ENCODE results near the gene STAG1.

The STAG1 gene

DNA sequence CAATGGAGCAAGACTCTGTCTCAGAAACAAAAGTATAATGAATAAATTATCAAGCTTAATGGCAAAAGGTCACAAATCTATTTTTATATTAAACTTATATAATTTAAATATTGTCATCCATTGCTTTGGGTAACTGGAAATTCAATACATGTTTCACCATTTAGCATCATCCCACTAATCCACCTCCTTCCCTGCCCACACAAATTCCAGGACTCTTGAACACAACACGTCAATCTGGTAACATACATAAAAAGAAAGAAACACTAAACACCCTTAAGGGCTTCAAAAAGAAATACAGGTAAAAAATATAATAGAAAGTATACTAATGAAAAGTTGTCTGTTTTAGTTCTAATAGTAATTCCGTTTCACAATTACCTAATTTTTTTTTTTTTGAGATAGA, 149.4 kb downstream of the STAG1 start:
- no peak for DNase-seq (ENCODE audit: low read depth)
- H3K4me3 ChIP-seq (ENCODE audit: low read length) = no peak overlapping the region
- TF ChIP-seq, protein P1, sequence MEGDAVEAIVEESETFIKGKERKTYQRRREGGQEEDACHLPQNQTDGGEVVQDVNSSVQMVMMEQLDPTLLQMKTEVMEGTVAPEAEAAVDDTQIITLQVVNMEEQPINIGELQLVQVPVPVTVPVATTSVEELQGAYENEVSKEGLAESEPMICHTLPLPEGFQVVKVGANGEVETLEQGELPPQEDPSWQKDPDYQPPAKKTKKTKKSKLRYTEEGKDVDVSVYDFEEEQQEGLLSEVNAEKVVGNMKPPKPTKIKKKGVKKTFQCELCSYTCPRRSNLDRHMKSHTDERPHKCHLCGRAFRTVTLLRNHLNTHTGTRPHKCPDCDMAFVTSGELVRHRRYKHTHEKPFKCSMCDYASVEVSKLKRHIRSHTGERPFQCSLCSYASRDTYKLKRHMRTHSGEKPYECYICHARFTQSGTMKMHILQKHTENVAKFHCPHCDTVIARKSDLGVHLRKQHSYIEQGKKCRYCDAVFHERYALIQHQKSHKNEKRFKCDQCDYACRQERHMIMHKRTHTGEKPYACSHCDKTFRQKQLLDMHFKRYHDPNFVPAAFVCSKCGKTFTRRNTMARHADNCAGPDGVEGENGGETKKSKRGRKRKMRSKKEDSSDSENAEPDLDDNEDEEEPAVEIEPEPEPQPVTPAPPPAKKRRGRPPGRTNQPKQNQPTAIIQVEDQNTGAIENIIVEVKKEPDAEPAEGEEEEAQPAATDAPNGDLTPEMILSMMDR (conservative IDR thresholded peaks at IDR 0.05; ENCODE audit: low read length) = no peak

DNA sequence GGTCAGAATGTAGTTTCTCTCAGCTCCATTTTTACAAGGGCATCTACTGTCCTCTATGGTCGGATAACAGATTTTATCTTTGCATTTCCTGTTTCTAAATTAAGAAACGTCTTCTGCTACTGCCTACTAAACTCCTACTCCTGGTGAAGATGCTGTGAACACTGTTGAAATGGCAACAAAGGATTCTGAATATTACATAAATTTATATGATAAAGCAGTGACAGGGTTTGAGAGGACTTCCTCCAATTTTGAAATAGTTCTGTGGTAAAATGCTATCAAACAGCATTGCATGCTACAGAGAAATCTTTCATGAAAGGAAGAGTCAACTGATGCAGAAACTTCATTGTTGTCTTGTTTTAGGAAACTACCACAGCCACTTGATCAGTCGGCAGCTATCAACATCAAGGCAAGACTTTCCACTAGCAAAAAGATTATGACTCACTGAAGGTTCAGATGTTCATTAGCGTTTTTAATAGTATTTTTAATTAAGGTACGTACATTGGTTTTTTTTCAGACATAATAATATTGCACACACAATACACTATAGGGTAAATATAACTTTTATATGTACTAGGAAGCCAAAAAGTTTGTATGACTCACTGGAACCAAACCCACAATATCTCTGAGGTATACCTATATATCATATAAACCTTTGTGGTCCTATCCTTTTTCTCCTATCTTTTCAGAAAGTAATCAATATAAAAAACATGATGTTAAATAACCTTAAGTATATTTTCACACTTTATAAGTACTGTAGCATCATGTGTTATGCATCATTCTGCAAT, 156.1 kb downstream of the STAG1 start:
- H3K4me3 ChIP-seq (ENCODE audit: low read length) = no peak overlapping the region
- DNase-seq (ENCODE audit: low read depth) = no peak
- TF ChIP-seq, protein P1 (conservative IDR thresholded peaks at IDR 0.05; ENCODE audit: low read length) = no peak

DNA sequence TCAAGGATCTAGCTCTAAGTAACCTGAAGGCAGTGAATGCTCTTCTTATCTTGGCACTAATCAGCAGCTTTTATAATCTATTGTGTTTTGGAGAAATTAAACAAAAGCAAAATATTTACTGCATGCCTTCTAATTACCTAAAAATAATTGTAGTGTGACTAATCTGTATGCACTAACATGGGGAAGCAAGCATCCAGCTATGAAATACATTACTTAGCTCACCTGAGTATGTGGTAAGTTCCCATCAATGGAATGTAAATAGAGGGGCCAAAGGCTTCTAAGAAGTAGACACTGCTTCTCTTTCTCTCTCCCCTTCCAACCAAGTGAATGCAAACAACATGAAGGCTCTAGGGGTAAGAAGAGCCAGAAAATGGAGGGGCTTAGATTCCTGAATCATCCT, 165.6 kb downstream of the STAG1 start:
- no peak for DNase-seq (ENCODE audit: low read depth)
- no peak overlapping the region for H3K4me3 ChIP-seq (ENCODE audit: low read length)
- TF ChIP-seq, protein P1 (conservative IDR thresholded peaks at IDR 0.05; ENCODE audit: low read length) = no peak

DNA sequence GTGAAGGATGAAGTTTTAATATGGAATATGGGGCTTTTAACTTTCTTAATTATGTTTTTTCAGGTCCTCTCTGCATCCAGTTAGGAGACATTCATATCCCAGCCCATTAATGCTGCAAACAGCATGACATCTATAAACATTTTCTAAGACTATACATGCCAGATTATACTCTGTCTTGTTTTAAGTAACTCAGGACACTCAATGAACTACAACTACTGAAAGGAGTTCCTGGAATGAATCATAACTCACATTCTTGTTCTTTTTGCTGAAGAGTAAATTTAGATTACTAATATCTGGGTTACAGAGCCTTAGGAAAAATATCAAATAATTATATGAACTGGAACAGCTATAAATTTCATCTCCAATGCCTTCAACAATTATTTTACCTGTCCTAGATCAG, 167.4 kb downstream of the STAG1 start:
- TF ChIP-seq, protein P1 (conservative IDR thresholded peaks at IDR 0.05; ENCODE audit: low read length) = no peak
- no peak for DNase-seq (ENCODE audit: low read depth)
- H3K4me3 ChIP-seq (ENCODE audit: low read length) = no peak overlapping the region

DNA sequence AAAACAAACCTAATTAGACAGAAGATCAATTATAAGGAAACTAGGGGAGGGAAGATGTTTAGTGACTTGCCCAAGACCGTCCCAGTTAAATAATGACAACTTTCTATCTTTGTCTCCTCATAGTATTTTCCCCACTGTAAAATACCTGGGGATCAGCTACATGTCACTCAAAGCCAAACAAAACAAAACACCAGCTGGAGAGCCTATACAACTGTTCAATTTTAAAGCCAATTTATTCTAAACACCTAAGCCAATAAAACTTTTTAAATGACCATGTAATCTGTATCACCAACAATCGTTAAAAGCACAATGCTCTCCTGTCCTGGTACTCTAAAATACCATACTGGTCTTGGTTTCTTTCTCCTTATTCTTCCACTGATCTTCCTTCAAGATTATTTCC, 168.4 kb downstream of the STAG1 start:
- TF ChIP-seq, protein P1 (conservative IDR thresholded peaks at IDR 0.05; ENCODE audit: low read length) = no peak
- no peak for DNase-seq (ENCODE audit: low read depth)
- H3K4me3 ChIP-seq (ENCODE audit: low read length) = no peak overlapping the region

DNA sequence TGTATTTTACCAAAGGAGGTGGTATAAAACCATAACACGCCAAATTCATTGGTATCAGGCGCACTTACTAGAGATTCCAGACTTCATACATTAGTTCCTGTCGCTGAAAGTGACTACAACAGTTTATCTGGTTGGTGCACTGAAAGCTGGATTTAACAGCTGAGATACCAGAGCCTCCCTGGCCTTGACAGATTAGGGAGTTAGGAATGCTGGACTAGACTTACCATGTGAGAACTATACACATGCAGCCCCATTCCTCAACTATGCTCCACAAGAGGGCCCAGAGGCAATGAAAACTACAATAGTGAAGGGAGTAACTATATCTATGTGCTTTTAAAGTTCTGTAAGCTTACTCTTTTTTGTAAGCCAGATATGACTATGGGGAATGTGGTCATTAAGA, 174.4 kb downstream of the STAG1 start:
- TF ChIP-seq, protein P1 (conservative IDR thresholded peaks at IDR 0.05; ENCODE audit: low read length) = no peak
- DNase-seq (ENCODE audit: low read depth) = no peak
- no peak overlapping the region for H3K4me3 ChIP-seq (ENCODE audit: low read length)

DNA sequence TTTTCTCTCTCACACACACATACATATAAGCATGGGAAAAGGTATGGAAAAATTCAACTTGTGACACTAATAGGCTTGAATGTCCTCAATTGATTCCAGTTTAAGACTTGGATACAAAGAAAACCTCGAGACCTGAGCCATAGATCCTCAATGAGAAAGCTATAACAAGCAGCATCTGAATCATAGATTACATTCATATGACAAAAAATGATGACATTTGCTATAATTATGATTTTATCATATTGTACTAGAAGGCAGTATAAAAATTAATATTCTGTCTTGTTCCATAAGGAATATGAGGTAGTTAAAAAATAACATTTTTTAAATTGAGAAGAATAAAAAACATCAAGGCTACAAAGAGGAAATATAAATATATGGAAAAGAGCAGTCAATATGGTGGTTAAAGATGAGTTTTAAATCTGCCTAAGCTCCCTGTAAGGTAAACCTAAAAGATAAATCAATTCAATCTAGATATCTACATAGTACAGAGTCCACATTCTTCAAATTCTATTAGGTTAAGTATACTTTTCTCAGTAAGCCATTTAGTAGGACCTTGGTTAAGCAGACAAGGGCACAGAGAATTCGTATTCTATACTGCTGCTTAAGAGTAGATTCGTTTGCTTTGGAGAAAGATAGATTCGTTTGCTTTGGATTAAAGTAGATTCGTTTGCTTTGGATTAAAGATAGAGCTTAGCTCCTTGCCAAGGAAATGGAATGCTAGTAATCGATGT, 175.7 kb downstream of the STAG1 start:
- H3K4me3 ChIP-seq (ENCODE audit: low read length) = no peak overlapping the region
- DNase-seq (ENCODE audit: low read depth) = no peak
- TF ChIP-seq, protein P1 (conservative IDR thresholded peaks at IDR 0.05; ENCODE audit: low read length) = no peak

All from AG10803 (cell line).